ENCODE data around the gene GABPB2. TPM values are rescaled to one million over a fixed set of nuclear protein-coding genes. Genes with fewer than 3 reads are reported as not detected.

The GABPB2 gene
- total and polyA plus RNA-seq, 8 donors, result 3.7 to 8.7 (median 5.4) TPM

DNA sequence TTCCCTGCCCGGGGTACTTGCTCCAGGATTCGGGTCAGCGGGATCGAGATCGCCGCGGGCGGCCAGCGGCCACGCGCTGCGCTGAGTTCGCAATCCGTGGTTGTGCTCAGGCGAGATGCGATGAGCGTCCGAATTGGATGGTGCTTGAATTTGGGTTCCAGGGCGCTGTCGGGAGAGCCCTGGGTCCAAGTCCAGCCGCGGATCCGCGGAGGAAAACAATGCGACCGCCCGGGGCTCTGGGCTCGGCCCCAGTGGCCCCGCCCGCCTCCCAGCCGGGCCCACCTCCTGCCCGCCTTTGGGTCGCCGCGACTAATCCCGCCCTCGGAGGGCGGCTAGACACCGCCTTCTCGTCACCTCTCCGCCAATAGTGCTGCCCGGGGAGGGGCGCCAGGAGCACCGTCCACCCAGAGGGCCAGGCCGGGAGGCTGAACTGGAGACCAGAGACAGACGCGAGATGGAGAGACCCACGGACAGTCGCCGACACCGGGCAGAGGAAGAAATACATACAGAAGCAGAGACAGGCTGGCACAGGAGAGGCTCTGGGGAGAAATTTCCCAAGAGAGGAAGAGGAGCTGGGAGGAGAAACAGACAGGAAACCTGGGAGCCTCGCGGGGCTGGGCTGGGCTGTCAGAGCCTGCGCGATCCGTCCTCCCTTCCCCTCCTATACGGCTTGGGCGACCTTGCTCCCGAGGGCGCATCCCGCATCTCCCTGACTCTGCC, 76.0 kb downstream of the GABPB2 start, which contains the start of gene SEMA6C:
Gene SEMA6C, minus strand, starts transcription at position 220 of the 720 bp plus-strand sequence. CDS start 4,010 bp downstream, outside the sequence.
- TF ChIP-seq, protein P1, sequence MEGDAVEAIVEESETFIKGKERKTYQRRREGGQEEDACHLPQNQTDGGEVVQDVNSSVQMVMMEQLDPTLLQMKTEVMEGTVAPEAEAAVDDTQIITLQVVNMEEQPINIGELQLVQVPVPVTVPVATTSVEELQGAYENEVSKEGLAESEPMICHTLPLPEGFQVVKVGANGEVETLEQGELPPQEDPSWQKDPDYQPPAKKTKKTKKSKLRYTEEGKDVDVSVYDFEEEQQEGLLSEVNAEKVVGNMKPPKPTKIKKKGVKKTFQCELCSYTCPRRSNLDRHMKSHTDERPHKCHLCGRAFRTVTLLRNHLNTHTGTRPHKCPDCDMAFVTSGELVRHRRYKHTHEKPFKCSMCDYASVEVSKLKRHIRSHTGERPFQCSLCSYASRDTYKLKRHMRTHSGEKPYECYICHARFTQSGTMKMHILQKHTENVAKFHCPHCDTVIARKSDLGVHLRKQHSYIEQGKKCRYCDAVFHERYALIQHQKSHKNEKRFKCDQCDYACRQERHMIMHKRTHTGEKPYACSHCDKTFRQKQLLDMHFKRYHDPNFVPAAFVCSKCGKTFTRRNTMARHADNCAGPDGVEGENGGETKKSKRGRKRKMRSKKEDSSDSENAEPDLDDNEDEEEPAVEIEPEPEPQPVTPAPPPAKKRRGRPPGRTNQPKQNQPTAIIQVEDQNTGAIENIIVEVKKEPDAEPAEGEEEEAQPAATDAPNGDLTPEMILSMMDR (IDR thresholded peaks at IDR 0.05), result no peak
- peak within 1 kb of the TSS; percentile 35 to 88 (median 58) for H3K4me3 ChIP-seq
- no peaks in the 10 kb centered on the region for H3K36me3 ChIP-seq
- FAIRE-seq (no peak), ATAC-seq (peak; percentile 99 to 100 (median 99)), DNase-seq (peak; percentile 93 to 98 (median 94))
- intact Hi-C loops (cut with DNase I), result no loop called here
- H3K9me3 ChIP-seq, result no peaks in the 10 kb centered on the region
- 0% methylated on average over 56 to 61 of the region's 61 CpGs for WGBS, 2 donors
- H3K27ac ChIP-seq, result no peak within 1 kb of the TSS
- peaks cover 0 to 6% (median 0%) of the 10 kb centered on the region in 3 donors for H3K4me1 ChIP-seq
- no peaks in the 10 kb centered on the region for H3K27me3 ChIP-seq

DNA sequence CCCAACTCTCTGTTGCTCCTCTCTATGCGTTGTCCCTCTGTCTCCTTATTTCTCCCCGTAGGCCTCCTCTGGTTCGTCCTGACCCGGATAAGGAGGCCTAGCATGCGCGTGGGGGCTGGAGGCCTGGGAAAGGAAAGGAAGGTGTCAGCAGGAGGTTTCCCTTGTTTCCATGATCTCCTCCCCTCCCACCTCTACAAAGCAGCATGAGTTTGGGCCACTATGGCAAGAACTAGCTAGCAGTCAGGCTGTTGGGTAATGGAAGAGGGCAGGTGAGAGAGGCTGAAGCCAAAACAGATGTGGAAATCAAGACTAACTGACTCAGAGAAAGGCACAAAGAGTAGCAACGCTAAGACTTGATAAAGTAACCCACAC, 76.6 kb downstream of the GABPB2 start:
- intact Hi-C loops (cut with DNase I), result no loop called here

DNA sequence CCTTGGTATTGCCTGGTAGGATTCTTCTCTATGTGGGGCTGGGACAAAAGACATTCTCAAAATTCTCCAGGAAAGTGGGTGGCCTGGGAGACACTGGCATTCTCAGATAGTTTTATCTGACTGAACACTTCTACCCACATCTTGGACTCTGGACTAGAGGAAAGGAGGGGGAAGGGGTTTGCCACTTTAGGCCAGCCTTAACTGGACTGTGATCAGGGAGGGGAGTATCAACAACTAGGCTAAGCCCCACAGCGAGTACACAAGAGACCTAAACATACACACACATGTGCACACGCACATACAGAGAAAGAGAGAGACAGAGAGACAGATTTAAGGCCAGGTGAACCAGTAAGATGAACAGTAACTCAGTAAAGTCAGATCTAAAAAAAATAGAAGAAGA, 77.1 kb downstream of the GABPB2 start:
- WGBS, 2 donors, result 85 to 94% methylated on average over 2 of the region's 2 CpGs
- intact Hi-C loops (cut with DNase I), result no loop called here
- Histone ChIP-seq H3K36me3 (no peaks in the 10 kb centered on the region), H3K4me3 (no peak overlapping the region), H3K9me3 (no peaks in the 10 kb centered on the region), H3K27me3 (no peaks in the 10 kb centered on the region), H3K4me1 (peaks cover 0 to 6% (median 0%) of the 10 kb centered on the region in 3 donors), H3K27ac (no peak overlapping the region)
- DNase-seq (no peak), ATAC-seq (no peak), FAIRE-seq (no peak)
- TF ChIP-seq, protein P1 (IDR thresholded peaks at IDR 0.05), result no peak

More for the DNA sequence above, 76.6 kb downstream of the GABPB2 start:
- ATAC-seq (peak in 2 of 4 donors; percentile 3), FAIRE-seq (no peak), DNase-seq (no peak)
- TF ChIP-seq, protein P1 (IDR thresholded peaks at IDR 0.05), result no peak
- Histone ChIP-seq H3K27ac (no peak overlapping the region), H3K27me3 (no peaks in the 10 kb centered on the region), H3K4me3 (peak overlapping the region; percentile 35 to 88 (median 58)), H3K36me3 (no peaks in the 10 kb centered on the region), H3K4me1 (peaks cover 0 to 6% (median 0%) of the 10 kb centered on the region in 3 donors), H3K9me3 (no peaks in the 10 kb centered on the region)
- WGBS, 2 donors, result 26 to 34% methylated on average over 7 of the region's 7 CpGs

DNA sequence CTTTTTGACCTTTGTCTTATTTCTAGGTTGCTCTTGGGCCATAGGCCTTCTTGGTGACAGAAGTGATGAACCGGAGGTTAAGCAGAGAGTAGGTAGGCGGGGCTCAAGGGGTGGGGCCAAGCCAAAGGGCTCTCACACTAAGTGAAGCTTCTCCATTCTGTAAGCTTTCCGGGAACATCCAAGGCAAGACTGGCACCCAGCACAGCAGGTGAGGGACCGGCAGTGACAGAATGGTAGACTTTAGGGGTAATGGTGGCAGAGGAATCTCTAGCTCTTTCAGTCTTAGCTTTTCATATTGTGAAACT, 85.9 kb downstream of the GABPB2 start, which contains the start of gene TNFAIP8L2:
Gene TNFAIP8L2, plus strand, starts transcription at position 135 of the 305 bp plus-strand sequence. CDS start 2,049 bp downstream, outside the sequence.
- WGBS, 2 donors, result 59 to 66% methylated on average over 4 of the region's 4 CpGs
- ATAC-seq (peak; percentile 12 to 76 (median 56)), DNase-seq (peak in 1 of 6 donors; percentile 43), FAIRE-seq (no peak)
- H3K27ac ChIP-seq, result peak within 1 kb of the TSS in 1 of 4 donors; percentile 15
- intact Hi-C loops (cut with DNase I), result loop anchor here in 2 of 3 donors (10.0 kb wide), 2 partner anchors 62 to 132 kb away; no protein-coding TSS in a partner anchor
- no peaks in the 10 kb centered on the region for H3K9me3 ChIP-seq
- H3K4me3 ChIP-seq, result peak within 1 kb of the TSS in 1 of 4 donors; percentile 26
- H3K36me3 ChIP-seq, result peaks cover 0 to 21% (median 0%) of the 10 kb centered on the region in 3 donors
- no peaks in the 10 kb centered on the region for H3K4me1 ChIP-seq
- TF ChIP-seq, protein P1 (IDR thresholded peaks at IDR 0.05), result no peak
- no peaks in the 10 kb centered on the region for H3K27me3 ChIP-seq
